Mucosa of rectum (tissue), 2 donors: ENCODE data around the gene DCAF4.

ENCODE experiments used
- H3K27ac ChIP-seq, 2 donors: one replicate each; pipeline ENCODE4 v1.7.0; 2013; ENCODE audit warnings: inconsistent platforms in 2 of 2, low read depth in 2 of 2, low read length in 2 of 2
- H3K27me3 ChIP-seq, 2 donors: one replicate each; pipeline ENCODE4 v1.7.0; 2013; ENCODE audit warnings: low read length in 2 of 2; ENCODE audit not compliant: control insufficient read depth in 2 of 2, insufficient read depth in 2 of 2
- H3K36me3 ChIP-seq, 2 donors: one replicate each; pipeline ENCODE4 v1.7.0; 2013; ENCODE audit warnings: low read length in 2 of 2; ENCODE audit not compliant: control insufficient read depth in 2 of 2, insufficient read depth in 2 of 2
- H3K4me1 ChIP-seq, 2 donors: one replicate each; pipeline ENCODE4 v1.7.0; 2013; ENCODE audit warnings: low read length in 2 of 2, mild to moderate bottlenecking in 1 of 2; ENCODE audit not compliant: control insufficient read depth in 2 of 2, insufficient read depth in 2 of 2
- H3K4me3 ChIP-seq, 2 donors: one replicate each; pipeline ENCODE4 v1.7.0; 2013; ENCODE audit warnings: low read length in 2 of 2
- H3K9ac ChIP-seq, 2 donors: one replicate each; pipeline ENCODE4 v1.7.0; 2013; ENCODE audit warnings: low read length in 2 of 2, low read depth in 1 of 2, mild to moderate bottlenecking in 1 of 2
- H3K9me3 ChIP-seq, 2 donors: one replicate each; pipeline ENCODE4 v1.7.0; 2013; ENCODE audit warnings: low read length in 2 of 2; ENCODE audit not compliant: control insufficient read depth in 2 of 2
- donor health status: healthy.
- donor health status: Normal muscosa, but diverticular disease.

DCAF4 gene

GRCh38 chr14:72925171-72925759 is 999 bp upstream of the DCAF4 start:
- H3K27ac ChIP-seq, result no peak overlapping the region

DNA sequence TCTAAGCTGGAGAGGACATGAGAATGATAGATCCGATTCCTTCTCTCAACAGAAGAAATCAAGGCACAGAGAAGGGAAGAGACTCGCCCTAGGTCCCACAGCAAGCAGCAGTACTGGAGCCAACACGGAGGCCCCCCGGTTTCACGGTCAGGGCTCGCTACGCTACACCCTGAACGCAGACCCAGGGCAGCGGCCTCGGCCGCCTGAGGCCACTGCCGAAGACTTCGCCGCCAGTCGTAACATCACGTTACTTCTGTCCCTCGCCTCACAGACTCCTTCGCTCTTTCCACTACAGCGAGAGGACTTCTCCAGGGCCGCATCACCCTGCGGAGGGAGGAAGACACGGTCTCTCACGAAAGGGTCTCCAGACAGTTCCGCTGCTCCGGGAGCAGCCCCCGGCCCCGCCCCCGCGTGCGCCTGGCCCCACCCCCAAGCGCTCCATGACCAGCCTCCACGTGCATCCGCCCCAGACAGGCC is 411 bp upstream of the DCAF4 start:
- no peaks in the 10 kb centered on the region for H3K36me3 ChIP-seq
- peak overlapping the region; percentile 13 to 32 for H3K27ac ChIP-seq
- peak overlapping the region; percentile 88 to 95 for H3K4me3 ChIP-seq
- peaks cover 8 to 12% of the 10 kb centered on the region in 2 donors for H3K4me1 ChIP-seq
- no peaks in the 10 kb centered on the region for H3K9me3 ChIP-seq
- peak overlapping the region; percentile 47 to 63 for H3K9ac ChIP-seq
- no peaks in the 10 kb centered on the region for H3K27me3 ChIP-seq

More at GRCh38 chr14:72925171-72925759, 999 bp upstream of the DCAF4 start:
- Histone ChIP-seq H3K4me3 (peak overlapping the region; percentile 88 to 95), H3K4me1 (peaks cover 8 to 12% of the 10 kb centered on the region in 2 donors), H3K9ac (peak overlapping the region in 1 of 2 donors; percentile 63), H3K9me3 (no peaks in the 10 kb centered on the region), H3K27me3 (no peaks in the 10 kb centered on the region), H3K36me3 (no peaks in the 10 kb centered on the region)

DNA sequence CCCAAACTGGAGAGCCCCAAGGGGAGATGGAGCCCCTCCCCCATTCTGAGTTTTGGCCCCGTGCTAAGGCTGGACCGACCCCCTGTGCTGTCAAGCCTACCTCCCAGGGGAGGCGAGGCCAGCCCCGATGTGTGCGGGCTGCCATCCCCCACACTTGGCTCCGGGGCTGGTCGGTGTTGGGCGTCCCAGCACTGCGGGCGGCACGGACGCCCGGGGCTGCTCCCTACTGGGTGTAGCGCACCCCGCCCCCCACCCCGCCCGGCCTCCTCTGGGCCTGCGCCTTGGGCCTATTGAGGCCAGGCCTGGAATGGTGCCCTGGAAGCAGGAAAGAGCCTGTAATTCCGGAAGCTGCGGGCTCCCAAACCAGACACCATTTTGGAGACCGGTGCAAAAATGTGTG is 2.6 kb downstream of the DCAF4 start:
- Histone ChIP-seq H3K9ac (no peak overlapping the region), H3K4me3 (no peak overlapping the region), H3K27ac (no peak overlapping the region), H3K4me1 (peaks cover 8 to 12% of the 10 kb centered on the region in 2 donors), H3K27me3 (no peaks in the 10 kb centered on the region), H3K9me3 (no peaks in the 10 kb centered on the region), H3K36me3 (no peaks in the 10 kb centered on the region)

DNA sequence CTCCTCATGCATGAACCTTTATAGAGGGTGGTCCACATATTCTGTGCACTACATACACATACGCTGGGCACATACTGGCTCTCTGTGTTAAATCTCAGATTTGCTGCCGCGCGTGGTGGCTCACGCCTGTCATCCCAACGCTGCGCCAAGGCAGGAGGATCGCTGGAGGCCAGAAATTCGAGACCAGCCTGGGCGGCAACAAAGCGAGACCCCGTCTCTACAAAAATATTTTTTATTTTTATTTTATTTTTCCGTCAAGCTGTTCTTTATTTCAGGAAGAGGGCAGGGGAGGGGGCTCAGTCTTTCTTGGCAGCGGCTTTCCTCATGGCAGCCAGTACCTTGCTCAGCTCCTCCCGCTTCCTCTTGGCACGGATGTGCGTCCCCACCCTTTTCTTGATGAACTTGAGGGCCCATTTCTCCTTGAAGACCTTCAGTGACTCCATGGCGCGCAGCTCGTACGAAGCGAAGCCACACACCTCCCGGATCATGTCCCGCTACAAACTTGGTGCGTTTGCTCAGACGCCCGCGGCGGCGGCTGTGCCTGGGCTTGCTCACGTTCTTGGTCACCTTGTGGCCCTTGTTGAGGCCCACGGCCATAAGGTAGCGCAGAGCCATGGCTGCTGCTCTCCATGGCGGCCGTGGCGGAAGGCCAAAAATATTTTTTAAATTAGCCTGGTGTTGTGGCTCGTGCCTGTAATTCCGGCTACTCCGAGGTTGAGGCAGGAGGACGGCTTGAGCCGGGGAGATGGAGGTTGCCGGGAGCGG is 3.2 kb downstream of the DCAF4 start:
- Histone ChIP-seq H3K9ac (no peak overlapping the region), H3K9me3 (no peaks in the 10 kb centered on the region), H3K27me3 (no peaks in the 10 kb centered on the region), H3K27ac (no peak overlapping the region), H3K36me3 (no peaks in the 10 kb centered on the region), H3K4me3 (no peak overlapping the region), H3K4me1 (peaks cover 8 to 12% of the 10 kb centered on the region in 2 donors)

GRCh38 chr14:72932893-72933292 is 6.6 kb downstream of the DCAF4 start:
- peaks cover 0 to under 1% of the 10 kb centered on the region in 2 donors for H3K4me1 ChIP-seq
- H3K27ac ChIP-seq, result no peak overlapping the region
- H3K36me3 ChIP-seq, result peaks cover under 1% of the 10 kb centered on the region in 2 donors
- no peaks in the 10 kb centered on the region for H3K27me3 ChIP-seq
- no peak overlapping the region for H3K4me3 ChIP-seq
- no peak overlapping the region for H3K9ac ChIP-seq
- H3K9me3 ChIP-seq, result no peaks in the 10 kb centered on the region

GRCh38 chr14:72939630-72940029 is 13.4 kb downstream of the DCAF4 start:
- Histone ChIP-seq H3K27ac (no peak overlapping the region), H3K36me3 (peaks cover 40 to 48% of the 10 kb centered on the region in 2 donors), H3K4me3 (no peak overlapping the region), H3K27me3 (no peaks in the 10 kb centered on the region), H3K9ac (no peak overlapping the region), H3K9me3 (no peaks in the 10 kb centered on the region), H3K4me1 (no peaks in the 10 kb centered on the region)

DNA sequence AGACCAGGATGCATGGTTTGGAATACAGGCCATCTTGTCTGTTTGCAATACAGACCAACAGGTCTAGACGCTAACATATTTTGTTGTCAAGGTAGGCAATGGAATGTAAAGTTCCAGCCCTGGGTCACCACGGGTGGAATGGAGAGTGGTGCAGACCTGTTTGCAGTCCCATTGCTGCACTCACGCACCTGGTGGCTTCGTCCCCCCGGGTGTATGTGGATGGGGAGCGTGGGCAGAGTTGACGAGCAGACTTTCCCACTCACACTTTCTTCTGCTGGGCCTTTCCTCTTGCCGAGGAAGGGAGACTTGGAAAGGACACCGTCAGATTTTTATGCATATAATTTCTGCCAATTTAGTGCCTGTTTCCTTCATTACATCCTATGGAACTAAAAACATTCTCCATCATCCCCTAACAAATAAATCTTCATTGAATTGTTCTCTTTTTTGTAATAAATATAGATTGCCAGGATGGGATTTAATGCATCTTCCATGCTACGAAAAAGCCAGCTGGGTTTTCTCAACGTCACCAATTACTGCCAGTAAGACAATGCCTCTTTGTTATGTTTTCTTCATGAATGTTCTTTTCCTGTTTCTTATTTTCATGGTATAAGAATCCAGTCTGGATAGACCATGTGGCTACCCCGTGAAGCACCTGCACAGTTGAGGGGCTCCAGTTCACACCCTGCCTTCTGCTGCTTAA is 15.2 kb downstream of the DCAF4 start:
- H3K9me3 ChIP-seq, result no peaks in the 10 kb centered on the region
- no peak overlapping the region for H3K9ac ChIP-seq
- no peak overlapping the region for H3K4me3 ChIP-seq
- no peaks in the 10 kb centered on the region for H3K27me3 ChIP-seq
- H3K36me3 ChIP-seq, result peaks cover 45 to 53% of the 10 kb centered on the region in 2 donors
- H3K4me1 ChIP-seq, result no peaks in the 10 kb centered on the region
- no peak overlapping the region for H3K27ac ChIP-seq

DNA sequence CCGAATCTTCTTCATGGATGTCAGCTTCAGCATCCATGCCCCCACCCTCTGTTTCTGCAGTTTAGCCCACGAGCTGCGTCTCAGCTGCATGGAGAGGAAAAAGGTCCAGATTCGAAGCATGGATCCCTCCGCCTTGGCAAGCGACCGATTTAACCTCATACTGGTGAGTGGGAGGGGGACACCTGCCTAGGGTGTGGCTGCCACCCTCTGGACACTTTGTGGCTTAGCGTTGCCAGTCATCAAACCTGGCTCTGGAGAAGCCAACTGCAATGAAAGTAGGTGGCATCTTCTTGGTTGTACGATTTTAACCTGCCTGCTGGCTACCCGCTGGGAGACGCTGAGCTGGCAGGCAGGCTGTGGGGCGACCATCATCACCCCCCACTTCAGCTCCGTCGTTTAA is 16.7 kb downstream of the DCAF4 start:
- Histone ChIP-seq H3K36me3 (peaks cover 57% of the 10 kb centered on the region in 2 donors), H3K27ac (no peak overlapping the region)

GRCh38 chr14:72943876-72944430 is 17.7 kb downstream of the DCAF4 start:
- no peaks in the 10 kb centered on the region for H3K27me3 ChIP-seq
- H3K9ac ChIP-seq, result no peak overlapping the region
- H3K4me3 ChIP-seq, result no peak overlapping the region
- H3K4me1 ChIP-seq, result no peaks in the 10 kb centered on the region
- no peaks in the 10 kb centered on the region for H3K9me3 ChIP-seq
- no peak overlapping the region for H3K27ac ChIP-seq
- peaks cover 51 to 52% of the 10 kb centered on the region in 2 donors for H3K36me3 ChIP-seq

More for the DNA sequence above, 16.7 kb downstream of the DCAF4 start:
- no peaks in the 10 kb centered on the region for H3K4me1 ChIP-seq
- H3K4me3 ChIP-seq, result no peak overlapping the region
- H3K27me3 ChIP-seq, result no peaks in the 10 kb centered on the region
- no peak overlapping the region for H3K9ac ChIP-seq
- no peaks in the 10 kb centered on the region for H3K9me3 ChIP-seq
